Stimulated activated CD4-positive, alpha-beta T cell treated with anti-CD3 and anti-CD28 coated beads, Interleukin-1b, Interleukin-23, amount 100 ng/mL, for 48 hours (primary cell): ENCODE results near the gene WBP1.

ENCODE experiments used
- DNase-seq: peaks from one replicate; pipeline ENCODE4 v3.0.0-alpha.2; 2020

The WBP1 gene

DNA sequence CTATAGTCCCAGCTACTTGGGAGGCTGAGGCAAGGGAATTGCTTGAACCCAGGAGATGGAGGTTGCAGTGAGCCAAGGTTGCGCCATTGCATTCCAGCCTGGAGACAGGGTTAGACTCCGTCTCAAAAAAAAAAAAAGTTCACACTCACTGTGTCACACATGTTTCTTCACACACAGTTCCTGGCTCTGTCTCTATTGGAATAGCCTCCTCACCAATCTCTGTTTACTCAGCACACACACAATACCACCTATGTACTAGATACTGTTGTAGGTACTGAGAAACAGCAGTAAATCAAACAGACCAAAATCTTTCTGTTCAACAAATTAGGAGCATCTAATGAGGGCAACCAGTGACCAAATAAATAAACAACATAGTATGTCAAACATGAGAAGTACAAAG is 27.9 kb downstream of the WBP1 start:
- no peak for DNase-seq

DNA sequence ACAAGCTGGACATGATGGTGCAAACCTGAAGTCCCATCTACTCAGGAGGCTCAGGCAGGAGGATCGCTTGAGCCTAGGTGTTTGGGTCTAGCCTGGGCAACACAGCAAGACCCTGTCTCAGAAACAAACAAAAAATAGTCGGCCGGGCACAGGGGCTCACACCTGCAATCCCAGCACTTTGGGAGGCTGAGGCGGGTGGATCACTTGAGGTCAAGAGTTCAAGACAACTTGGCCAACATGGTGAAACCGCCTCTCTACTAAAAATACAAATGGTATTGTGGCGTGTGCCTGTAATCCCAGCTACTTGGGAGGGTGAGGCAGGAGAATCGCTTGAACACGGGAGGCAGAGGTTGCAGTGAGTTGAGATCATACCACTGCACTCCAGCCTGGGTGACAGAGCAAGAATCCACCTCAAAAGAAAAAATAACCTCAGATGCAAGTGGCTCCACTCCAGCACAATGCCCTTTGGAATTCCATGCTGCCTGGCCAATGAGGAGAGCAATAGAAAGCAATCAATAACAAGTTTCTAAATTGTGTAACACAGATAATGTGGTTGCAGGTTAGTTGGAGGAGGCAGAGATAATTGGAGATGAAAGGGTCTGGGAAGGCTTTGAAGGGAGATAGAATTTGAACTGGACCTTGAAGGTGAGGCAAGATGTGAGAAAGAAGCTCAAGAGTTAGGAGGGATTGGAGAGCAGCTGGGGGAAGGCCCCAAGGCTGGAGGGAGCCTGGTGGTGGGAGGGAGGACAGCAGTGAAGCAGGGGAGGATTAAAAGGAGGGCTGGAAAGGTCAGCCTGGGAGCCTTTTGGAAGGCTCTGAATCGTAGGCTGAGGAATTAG is 30.6 kb downstream of the WBP1 start:
- no peak for DNase-seq

DNA sequence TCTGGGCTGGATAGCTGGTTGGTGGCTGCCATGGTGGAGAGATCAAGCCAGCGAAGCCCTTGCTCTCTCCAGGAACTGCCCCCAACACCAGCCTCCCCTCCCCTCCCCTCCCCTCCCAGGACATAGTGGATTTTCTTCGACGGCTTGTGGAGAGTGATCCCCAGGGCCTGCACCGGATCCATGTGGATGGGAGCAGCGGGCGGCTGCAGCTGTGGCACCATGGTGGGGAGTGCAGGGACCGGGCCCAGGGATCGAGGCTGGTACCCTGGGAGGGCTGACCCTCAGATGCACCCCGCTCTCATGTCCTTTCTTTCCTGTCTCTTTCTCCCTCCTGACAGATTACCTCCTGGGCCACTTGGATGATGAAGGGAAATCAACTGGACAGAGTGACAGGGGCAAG is 31.7 kb downstream of the WBP1 start:
- no peak for DNase-seq

DNA sequence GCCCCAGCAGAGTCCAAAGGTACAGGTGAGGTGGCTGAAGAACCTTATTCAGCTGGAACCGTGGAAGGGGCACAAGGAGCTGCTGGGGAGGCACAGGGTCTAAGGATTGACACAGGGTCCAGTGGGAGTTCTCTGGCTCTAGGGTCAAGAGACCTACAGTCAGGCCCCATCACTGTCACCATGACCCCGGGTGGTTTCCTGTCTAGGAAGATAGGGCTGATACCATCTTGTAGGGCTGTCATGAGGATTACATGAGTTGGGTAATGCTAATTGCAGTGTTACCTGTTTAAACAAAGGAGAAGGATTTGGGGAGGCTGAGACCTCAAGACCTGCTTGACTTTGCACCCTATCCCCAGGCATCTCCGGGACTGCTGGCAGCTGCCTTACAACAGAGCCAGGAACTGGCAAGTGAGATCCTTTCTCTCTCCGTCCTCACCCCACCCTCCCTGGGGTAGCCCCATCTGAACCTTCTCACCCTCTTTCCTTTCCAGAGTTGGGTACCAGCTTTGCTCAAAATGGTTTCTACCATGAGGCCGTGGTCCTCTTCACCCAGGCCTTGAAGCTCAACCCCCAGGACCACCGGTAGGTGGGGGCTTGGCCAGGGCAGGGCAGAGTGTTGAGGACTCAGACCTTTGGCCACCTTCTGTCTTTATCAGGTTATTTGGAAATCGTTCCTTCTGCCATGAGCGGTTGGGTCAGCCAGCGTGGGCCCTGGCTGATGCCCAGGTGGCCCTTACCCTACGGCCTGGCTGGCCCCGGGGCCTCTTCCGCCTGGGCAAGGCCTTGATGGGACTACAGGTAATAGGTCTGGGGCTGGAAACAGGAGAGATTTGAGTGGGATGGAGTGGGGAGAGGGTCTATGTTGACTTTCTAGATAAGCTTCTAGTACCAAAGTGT is 33.7 kb downstream of the WBP1 start:
- DNase-seq = no peak

DNA sequence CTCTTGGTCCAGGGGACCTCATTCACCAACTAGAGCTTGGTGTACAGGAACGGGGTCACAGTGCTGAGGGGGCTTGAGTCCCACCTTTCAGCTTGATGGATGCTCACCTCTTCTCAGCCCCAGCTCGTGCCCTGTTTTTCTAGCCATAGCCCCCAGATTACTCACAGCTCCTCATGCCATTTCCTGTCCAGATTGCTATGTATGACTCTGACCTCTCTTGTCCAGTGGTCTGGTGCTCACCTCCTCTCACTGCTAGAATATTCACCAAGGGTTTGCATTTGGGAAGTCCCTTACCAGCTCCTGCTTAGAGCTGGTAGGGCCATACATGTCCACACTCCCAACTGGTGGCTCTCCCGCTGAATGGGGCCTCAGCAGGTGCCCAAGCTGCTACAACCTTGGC is 35.3 kb downstream of the WBP1 start:
- DNase-seq = no peak

DNA sequence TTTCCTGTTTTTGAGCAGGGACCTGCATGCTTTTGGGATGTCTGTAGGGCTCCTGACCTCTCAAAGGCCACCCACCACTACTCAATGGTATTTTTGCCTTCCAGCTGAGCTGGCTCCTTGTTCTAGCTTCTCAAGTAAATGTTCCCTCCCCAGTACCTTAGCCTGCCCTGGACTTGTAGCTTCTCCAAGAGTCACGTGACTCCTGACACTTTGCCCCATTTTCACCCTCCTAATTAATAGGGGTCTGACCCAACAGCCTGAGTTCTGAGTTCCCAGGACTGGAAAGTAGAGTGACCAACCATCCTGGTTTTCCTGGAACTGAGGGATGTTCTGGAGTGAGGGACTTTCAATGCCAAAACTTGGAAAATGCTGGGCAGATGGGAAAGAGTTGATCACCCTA is 37.2 kb downstream of the WBP1 start:
- DNase-seq = no peak

DNA sequence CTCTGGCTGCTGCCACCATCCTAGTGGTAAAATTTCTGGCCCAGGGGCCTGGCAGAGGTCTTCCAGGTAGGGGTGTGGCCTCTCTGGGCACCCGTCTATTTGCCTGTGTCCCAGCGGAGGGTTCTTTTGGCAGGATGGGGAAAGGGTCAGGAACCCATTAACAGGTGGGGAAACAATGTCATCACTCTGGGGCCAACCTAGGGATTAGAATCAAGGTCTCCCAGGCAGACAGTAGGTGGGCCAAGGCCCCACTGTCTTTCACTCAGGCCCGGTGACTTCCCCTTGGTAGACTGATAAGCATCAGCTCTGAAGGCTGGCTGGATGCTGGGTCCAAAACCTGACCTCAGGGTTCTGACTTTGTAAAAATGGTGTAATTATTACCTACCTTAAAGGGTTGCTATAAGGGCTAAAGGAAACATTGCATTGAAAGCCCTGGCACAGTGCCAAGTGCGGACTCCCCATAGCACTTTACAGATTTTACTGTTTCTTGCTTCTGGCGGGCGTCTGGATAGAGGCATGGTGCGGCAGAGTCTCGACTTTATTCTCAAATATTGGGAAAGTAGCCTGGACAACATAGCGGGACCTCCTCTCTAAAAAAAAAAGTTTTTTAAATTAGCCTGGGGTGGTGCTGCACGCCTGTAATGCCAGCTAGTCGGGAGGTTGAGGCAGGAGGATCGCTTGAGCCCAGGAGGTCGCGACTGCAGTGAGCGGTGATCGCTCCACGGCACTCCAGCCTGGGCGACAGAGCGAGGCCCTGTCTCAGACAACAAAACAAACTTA is 38.9 kb downstream of the WBP1 start:
- DNase-seq = no peak

DNA sequence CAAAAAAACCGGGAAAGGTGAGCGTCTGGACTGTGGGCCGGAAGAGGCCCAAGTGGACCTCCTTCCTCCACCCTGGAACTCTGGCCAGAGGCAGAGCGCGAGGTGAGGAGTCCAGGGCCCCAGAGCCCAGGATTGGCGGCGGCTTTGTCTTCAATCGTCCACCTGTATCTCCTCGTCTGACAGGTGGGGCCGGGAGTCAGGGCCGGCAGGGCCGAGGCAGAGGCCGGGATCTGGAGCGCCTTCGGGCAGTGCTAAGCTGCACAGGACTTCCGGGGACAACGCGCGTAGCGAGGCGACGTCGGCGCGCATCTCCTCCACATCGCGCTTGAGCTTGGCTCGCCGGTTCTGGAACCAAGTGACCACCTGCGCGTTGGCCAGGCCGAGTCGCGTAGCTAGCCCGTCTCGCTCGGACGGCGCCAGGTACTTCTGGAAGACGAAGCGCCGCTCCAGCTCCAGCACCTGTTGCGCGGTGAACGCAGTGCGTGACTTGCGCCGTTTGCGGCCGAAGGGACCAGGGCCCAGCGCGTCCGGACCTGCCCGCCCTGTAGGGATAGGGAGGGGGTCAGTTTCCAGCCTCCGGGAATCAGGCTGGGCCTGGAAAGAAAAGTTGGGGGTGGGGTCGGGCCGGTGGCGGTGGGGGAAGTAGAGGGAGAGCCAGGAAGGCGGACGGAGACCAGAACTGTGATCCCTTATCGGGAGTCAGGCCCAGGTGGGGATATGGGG is 39.7 kb downstream of the WBP1 start:
- DNase-seq = no peak

DNA sequence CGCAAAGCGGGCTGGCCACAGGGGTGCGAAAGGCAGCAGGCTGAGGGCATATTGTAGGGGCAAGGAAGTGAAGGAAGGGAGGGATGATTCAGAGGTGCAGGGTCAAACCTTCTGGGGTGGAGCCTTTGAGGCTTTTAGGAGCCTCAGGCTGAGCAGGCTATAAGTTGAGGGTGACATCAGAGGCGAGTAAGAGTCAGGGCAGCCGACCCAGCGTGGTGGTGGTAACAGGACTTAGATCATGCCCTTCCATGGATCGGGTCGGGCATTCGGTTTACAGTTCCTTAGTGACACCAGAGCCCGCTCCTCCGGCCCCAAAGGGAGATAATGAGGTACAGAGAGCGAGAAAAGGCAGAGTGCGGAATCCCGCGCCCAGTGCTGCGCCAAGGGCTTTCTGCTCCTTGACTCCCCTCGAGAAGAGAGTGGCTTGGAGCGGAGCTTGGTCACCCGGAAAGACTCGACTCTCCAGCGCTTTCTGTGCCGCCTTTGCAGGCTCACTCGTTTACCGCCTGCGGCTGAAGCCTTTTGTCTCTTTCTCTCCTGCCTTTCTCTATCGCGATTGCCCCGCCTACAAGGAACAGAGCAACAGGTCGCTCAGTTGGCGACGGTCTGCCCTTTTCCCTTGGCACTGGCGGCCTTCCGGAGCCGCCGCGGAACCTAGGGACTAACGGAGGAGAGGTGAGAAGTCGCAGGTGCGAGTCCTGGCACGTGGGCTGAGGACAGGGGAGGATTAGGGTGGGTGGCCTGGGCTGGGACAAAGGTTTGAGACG is 40.4 kb downstream of the WBP1 start:
- no peak for DNase-seq

DNA sequence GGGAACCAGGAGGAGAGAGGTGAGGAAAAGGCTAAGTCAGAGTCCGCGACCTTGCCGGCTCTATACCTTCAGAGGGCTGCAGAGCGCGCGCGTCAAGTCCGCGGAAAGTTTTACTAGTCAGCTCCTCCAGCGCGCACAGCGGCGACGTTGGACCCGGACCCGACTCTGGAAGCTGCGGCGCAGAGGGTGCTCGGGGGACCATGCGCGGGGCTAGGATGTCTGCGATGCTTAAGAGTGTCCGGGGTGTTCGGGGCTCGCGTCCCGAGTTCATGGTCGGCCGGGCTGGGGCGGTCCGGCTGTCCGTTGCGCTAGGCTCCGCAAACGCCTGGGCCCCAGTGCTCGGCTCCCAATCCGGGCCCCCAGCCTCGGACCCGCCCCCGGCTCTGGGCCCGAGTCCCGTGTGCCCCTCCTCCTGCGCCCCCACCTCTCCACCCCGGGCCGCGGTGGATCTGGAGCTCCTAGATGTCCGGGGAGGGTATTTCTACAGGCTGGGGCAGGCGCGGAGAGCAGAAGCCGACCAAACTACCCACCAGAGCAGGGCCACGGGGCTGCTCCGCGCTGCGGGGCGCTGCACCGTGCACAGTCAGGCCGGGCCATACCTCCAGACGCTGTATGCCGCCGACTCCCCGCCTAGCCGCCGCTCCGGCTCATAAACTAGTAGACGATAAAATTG is 41.2 kb downstream of the WBP1 start, which contains the start of gene LBX2:
Gene LBX2, minus strand, starts transcription at position 337 of the 673 bp plus-strand sequence. Its CDS starts 66 bp downstream, at position 271.
- peak; percentile 45 for DNase-seq

DNA sequence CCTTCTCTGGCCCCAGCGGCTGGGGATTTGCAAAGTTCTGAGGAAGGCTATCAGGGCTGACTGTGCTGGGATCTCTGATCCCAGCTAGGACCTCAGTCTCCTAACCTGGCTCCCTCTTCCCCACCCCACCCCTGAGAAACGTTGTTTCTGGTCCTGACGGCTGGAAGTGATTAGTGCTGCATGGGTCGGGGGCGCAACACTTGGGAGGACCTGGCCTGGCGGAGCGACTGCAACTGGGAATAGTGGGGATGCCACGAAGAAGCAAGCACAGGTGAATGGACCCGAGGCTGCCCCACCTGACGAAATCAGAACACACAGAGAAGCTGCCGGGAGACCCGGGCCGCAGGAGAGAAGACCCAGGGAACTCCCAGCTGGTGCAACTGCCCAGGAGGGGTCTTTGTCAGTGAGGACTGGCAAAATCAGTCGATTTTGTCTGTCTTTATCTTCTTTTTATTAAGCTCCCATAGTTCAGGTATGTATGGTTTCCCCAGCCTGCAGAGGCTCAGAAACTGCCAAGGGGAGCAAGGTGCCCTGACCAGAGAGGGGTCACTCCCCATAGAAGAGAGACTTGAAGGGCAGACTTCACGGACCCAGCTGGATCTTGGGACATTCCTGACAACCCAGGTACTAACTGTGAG is 41.8 kb downstream of the WBP1 start:
- DNase-seq = no peak

DNA sequence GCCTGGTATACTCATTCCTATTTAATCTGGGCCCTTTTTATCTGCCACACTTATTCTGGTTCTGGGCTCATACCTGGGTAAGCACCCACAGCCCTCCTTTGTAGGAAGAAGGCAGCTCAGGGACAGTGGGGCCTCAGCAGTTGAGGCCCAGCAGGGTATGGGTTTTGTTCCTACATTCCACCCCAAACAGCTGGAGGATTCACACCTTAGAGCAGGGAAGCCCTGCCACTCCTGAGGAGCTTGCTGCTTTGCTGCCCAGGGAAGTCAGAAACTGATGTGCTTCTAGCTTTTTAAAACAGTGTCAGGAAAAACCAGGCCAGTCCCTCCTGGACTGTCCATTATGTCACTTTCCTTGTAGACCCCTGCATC is 42.3 kb downstream of the WBP1 start:
- DNase-seq = no peak

DNA sequence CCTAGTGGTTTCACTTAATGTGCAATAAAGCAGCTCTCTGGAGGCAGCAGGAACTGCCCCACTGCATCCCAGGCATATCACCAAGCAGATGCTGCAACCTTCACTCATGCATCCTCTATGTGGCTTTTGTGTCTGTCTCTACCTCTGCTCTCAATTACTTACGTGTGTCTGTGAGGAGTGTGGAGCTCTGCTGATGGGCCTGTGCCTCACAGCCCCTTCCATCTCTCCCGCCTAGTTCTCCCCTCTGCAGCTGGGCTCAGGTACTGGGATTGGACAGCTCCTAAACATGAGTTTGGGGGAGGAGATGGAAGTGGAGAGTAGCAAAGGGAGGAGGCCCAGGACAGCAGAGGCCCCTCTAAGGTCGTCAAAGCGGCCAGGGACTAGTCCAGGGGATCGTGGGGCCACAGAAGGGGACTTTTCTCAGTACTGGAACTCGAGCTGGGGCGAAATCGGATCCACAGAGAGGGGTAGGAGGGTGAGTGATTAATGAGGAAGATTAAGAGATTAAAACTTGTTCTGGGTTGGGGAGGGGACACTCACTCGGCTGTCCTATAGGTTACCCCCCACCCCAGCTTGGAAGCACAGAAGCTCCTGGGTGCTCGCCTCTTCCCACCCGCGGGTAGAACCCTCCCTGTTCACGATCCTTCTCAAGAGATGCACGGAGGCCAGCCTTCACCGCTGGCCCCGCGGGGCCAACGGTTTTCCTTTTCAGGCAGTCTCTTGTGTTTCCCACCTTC is 43.3 kb downstream of the WBP1 start:
- no peak for DNase-seq

DNA sequence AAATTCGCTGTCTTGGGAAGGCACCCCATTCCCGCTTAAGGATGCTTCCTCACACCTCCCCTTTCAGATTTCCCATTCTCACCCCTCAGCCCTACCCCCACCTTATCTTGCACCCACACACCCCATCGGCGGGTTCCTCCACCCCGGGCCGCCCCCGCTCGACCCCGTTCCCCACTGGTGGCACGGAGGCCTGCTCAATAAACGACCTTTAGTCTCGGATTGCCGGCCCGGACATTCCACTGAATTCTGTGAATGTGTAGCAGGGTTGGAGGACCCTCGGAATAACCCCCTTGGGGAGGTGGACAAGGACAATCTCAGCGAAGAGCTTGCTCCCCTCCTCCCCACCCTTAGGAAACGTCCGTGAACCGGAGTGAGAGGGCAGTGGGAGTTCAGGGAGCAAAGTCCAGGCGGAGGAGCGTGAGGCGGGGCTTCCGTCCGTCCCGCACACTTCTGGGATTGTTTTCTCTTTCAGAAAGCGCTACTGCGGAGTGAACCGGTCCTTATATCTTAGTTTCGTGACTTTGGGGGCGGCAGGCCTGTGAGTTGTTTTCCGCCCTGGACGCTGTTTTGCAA is 44.0 kb downstream of the WBP1 start:
- no peak for DNase-seq

DNA sequence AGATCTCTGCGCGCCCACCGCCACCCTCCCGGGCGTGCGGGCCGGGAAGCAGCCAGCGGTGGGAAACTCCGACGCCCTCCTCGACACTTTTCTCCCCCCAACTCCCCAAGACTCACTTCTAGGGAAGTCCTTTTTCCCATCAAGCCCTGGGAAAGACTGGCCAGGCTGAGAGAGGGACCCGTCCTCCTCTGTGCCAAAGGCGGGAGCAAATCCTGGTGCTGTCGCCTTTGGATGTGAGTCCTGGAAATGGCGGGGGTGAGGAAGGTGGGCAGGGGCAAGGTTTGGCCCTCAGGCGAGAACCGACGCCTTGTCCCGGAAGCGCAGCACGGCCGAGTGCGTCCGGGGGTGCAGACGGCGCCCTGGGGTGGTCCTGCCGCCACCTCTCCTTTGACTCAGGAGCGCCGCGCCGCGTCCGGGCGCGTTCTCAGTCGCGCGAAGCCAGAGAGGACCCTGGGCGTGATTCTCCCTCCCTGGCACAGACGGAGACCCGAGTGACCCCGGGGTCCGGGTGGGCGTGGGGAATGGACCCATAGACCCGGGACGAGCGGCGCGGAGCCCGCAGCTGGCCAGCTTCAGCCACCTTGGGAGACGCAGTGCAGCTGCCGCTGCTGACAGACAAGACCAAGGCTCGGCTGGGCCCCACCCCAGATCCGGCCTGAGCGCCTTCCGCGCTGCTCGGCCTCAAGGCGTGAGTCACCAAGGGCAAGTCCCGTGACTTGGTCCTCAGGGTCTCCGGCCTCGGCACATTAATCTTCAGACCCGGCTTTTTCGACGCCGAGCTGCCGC is 44.7 kb downstream of the WBP1 start:
- peak; percentile 47 for DNase-seq

DNA sequence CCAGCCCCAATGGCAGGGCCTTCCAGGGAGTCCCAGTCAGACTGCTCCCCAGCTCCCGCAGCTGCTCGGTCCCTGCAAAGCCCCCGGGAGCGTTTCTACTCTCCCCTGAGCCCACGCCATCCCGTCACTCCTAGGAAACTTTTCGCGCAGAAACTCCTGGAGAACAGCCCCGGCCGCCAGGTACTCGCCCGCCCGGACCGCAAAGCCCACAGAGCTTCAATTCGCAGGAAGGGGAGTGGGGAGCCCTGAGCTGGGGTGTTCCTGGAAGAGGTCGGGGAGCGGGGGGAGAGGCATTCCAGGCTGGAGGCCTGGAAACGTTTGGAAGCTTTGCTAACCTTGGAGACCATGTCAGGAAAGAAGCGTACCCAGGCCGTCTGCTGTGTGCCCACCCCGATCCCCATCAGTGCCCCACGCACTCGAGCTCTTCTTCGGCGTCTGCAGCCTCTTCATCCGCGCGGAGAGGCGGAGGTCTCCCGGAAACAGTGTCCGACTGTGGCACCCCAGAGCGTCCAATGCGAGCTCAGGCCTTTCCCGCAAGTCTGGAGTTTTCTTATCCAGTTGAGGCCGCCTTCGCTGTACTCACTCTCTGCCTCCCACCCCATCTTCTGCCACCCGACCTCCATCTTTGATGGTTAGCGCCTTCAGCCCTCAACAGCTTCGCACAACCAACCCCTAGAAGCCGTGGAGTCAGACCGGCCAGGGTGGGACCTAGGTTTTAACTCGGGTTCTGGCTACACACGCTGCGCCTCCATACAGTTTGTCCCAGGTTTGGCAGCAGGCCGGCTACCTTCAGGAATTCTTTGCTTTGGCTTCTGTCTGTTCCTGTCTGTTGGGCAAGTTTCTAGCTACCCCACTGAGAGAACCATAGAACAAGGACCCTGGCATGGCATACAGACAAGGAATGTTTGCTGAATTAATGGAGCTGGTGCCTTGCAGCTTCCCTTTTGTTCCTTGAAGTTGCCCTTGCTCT is 45.6 kb downstream of the WBP1 start:
- DNase-seq = no peak

DNA sequence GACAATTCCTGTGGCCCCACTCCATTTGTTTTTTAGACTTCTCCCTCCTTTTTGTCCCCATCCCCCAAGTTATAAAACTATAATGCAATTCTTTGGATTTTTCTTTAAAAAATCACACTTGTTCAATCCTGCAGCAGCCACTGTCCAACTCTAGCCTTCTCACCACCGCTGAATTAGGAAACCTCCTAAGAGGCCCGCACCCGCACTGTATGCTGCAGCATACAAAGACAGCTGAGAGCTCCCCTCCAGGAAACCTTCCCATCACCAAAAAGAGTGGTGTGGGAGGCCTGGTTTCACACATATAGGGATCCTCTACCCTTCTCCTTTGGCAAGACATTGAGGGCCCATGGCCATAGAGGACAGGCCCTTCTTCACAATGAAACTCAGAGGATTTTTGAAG is 46.4 kb downstream of the WBP1 start:
- no peak for DNase-seq
